Dermis blood vessel endothelial cell (primary cell): ENCODE data around the gene EML1. TPM values are rescaled to one million over a fixed set of nuclear protein-coding genes. Genes with fewer than 3 reads are reported as not detected.

Source experiments
- DNase-seq: peaks from one replicate; pipeline ENCODE4 v3.0.0; 2010
- total RNA-seq: library from RNA; depleted of rRNA; stranded (reverse); fragments of >200 nt; gene quantifications from 2 replicates; pipeline ENCODE4 v1.2.3, GENCODE V29; 2014

Gene EML1
- total RNA-seq, result 45.8 and 47.1 TPM in 2 replicates

GRCh38 chr14:99793213-99794150 is at the start of gene EML1:
Gene EML1, plus strand, starts transcription at chr14:99793413. Its CDS starts 64 bp downstream, at chr14:99793477.
- peak; percentile 89 for DNase-seq

- no peak for DNase-seq
These were observed 48.9 kb upstream of the EML1 start for GRCh38 chr14:99744199-99744872.

GRCh38 chr14:99744873-99745224 is 48.4 kb upstream of the EML1 start:
- no peak for DNase-seq

- DNase-seq, result peak; percentile 45
These were observed 47.8 kb upstream of the EML1 start for GRCh38 chr14:99745307-99745951.

- no peak for DNase-seq
These were observed 46.0 kb upstream of the EML1 start for GRCh38 chr14:99747167-99747566.

GRCh38 chr14:99747582-99748330 is 45.5 kb upstream of the EML1 start:
- DNase-seq, result no peak

- no peak for DNase-seq
These were observed 44.7 kb upstream of the EML1 start for GRCh38 chr14:99748529-99748928.

GRCh38 chr14:99749142-99749541 is 44.1 kb upstream of the EML1 start:
- no peak for DNase-seq

- DNase-seq, result no peak
These were observed 43.2 kb upstream of the EML1 start for GRCh38 chr14:99749763-99750715.

- DNase-seq, result no peak
These were observed 42.3 kb upstream of the EML1 start for GRCh38 chr14:99750746-99751450.

- DNase-seq, result peak; percentile 66
These were observed 41.4 kb upstream of the EML1 start for GRCh38 chr14:99751539-99752485.

GRCh38 chr14:99752486-99753121 is 40.6 kb upstream of the EML1 start:
- peak; percentile 78 for DNase-seq

GRCh38 chr14:99753225-99754140 is 39.7 kb upstream of the EML1 start:
- peak; percentile 41 for DNase-seq

GRCh38 chr14:99754141-99755067 is 38.8 kb upstream of the EML1 start:
- peak; percentile 57 for DNase-seq

- DNase-seq, result no peak
These were observed 38.2 kb upstream of the EML1 start for GRCh38 chr14:99755068-99755405.
